NCI-H2171 (cell line): ENCODE data around the gene SCN7A.
"Not testable (repeated sequence)": the region's sequence is repeated elsewhere in the genome, so short reads cannot be mapped to it uniquely, and the experiment has no call there.

Experiments used
- DNase-seq: peaks from one replicate; lab custom pipeline; 2025; lab: John Stamatoyannopoulos, UW

The SCN7A gene

GRCh38 chr2:166360426-166360825 is 133.6 kb downstream of the SCN7A start:
- DNase-seq: no peak

- not testable (repeated sequence) for DNase-seq
Measured at GRCh38 chr2:166357950-166358321, 136.1 kb downstream of the SCN7A start.

GRCh38 chr2:166357068-166357949 is 136.7 kb downstream of the SCN7A start:
- DNase-seq: no peak
